ENCODE measurements around the gene TTC28.
"Not testable (repeated sequence)": the region's sequence is repeated elsewhere in the genome, so short reads cannot be mapped to it uniquely, and the experiment has no call there.

Gene TTC28

GRCh38 chr22:28477556-28477955, 202.1 kb downstream of the TTC28 start:
- Histone ChIP-seq H3K36me3 (ENCODE audit: low read length) (no peaks in the 10 kb centered on the region), H3K9me3 (ENCODE audit: insufficient read depth, low read length) (no peaks in the 10 kb centered on the region), H3K27me3 (ENCODE audit: low read length) (no peaks in the 10 kb centered on the region), H3K9me2 (replicated peaks; ENCODE audit: insufficient read depth, low read length) (no peaks in the 10 kb centered on the region), H3K9ac (ENCODE audit: low read length) (no peak overlapping the region), H3K4me3 (ENCODE audit: insufficient read depth, low read length, poor library complexity, severe bottlenecking) (no peak overlapping the region), H3K27ac (ENCODE audit: low read depth, low read length) (no peak overlapping the region), H3K79me2 (ENCODE audit: insufficient read depth, low read length) (no peaks in the 10 kb centered on the region), H3F3A (ENCODE audit: insufficient read depth) (no peaks in the 10 kb centered on the region), H2AFZ (ENCODE audit: low read depth, low read length, severe bottlenecking) (no peak overlapping the region), H3K4me2 (ENCODE audit: low read depth, low read length, poor library complexity, severe bottlenecking) (no peak overlapping the region), H4K20me1 (ENCODE audit: low read depth, low read length) (no peaks in the 10 kb centered on the region)
- TF ChIP-seq CTCF (IDR thresholded peaks at IDR 0.05; ENCODE audit: insufficient read depth, low read length, poor library complexity, severe bottlenecking) (no peak), EZH2phosphoT487 (conservative IDR thresholded peaks at IDR 0.05; ENCODE audit: low read length) (no peak)

- TF ChIP-seq EZH2phosphoT487 (conservative IDR thresholded peaks at IDR 0.05; ENCODE audit: low read length): no peak
- no peak for TF ChIP-seq CTCF (IDR thresholded peaks at IDR 0.05; ENCODE audit: insufficient read depth, low read length, poor library complexity, severe bottlenecking)
- H3K9ac ChIP-seq (ENCODE audit: low read length): no peak overlapping the region
- H3K79me2 ChIP-seq (ENCODE audit: insufficient read depth, low read length): no peaks in the 10 kb centered on the region
- no peaks in the 10 kb centered on the region for H3F3A ChIP-seq (ENCODE audit: insufficient read depth)
- no peak overlapping the region for H3K27ac ChIP-seq (ENCODE audit: low read depth, low read length)
- H3K36me3 ChIP-seq (ENCODE audit: low read length): no peaks in the 10 kb centered on the region
- H4K20me1 ChIP-seq (ENCODE audit: low read depth, low read length): no peaks in the 10 kb centered on the region
- no peaks in the 10 kb centered on the region for H3K9me2 ChIP-seq (replicated peaks; ENCODE audit: insufficient read depth, low read length)
- no peak overlapping the region for H2AFZ ChIP-seq (ENCODE audit: low read depth, low read length, severe bottlenecking)
- H3K27me3 ChIP-seq (ENCODE audit: low read length): no peaks in the 10 kb centered on the region
- no peaks in the 10 kb centered on the region for H3K9me3 ChIP-seq (ENCODE audit: insufficient read depth, low read length)
- H3K4me3 ChIP-seq (ENCODE audit: insufficient read depth, low read length, poor library complexity, severe bottlenecking): no peak overlapping the region
- H3K4me2 ChIP-seq (ENCODE audit: low read depth, low read length, poor library complexity, severe bottlenecking): no peak overlapping the region
Observed at GRCh38 chr22:28474330-28474729, 205.3 kb downstream of the TTC28 start.

GRCh38 chr22:28473258-28473657, 206.4 kb downstream of the TTC28 start:
- Histone ChIP-seq H3K9me2 (replicated peaks; ENCODE audit: insufficient read depth, low read length) (no peaks in the 10 kb centered on the region), H3K9me3 (ENCODE audit: insufficient read depth, low read length) (no peaks in the 10 kb centered on the region), H3K9ac (ENCODE audit: low read length) (no peak overlapping the region), H4K20me1 (ENCODE audit: low read depth, low read length) (no peaks in the 10 kb centered on the region), H2AFZ (ENCODE audit: low read depth, low read length, severe bottlenecking) (no peak overlapping the region), H3K27me3 (ENCODE audit: low read length) (no peaks in the 10 kb centered on the region), H3K36me3 (ENCODE audit: low read length) (no peaks in the 10 kb centered on the region), H3K4me3 (ENCODE audit: insufficient read depth, low read length, poor library complexity, severe bottlenecking) (no peak overlapping the region), H3K27ac (ENCODE audit: low read depth, low read length) (no peak overlapping the region), H3F3A (ENCODE audit: insufficient read depth) (no peaks in the 10 kb centered on the region), H3K4me2 (ENCODE audit: low read depth, low read length, poor library complexity, severe bottlenecking) (no peak overlapping the region), H3K79me2 (ENCODE audit: insufficient read depth, low read length) (no peaks in the 10 kb centered on the region)
- TF ChIP-seq CTCF (IDR thresholded peaks at IDR 0.05; ENCODE audit: insufficient read depth, low read length, poor library complexity, severe bottlenecking): no peak
- no peak for TF ChIP-seq EZH2phosphoT487 (conservative IDR thresholded peaks at IDR 0.05; ENCODE audit: low read length)

GRCh38 chr22:28467055-28467454, 212.6 kb downstream of the TTC28 start:
- H3K9ac ChIP-seq (ENCODE audit: low read length); H3K79me2 ChIP-seq (ENCODE audit: insufficient read depth, low read length); H2AFZ ChIP-seq (ENCODE audit: low read depth, low read length, severe bottlenecking); H3K4me3 ChIP-seq (ENCODE audit: insufficient read depth, low read length, poor library complexity, severe bottlenecking); H3K27me3 ChIP-seq (ENCODE audit: low read length); H3F3A ChIP-seq (ENCODE audit: insufficient read depth); H3K9me3 ChIP-seq (ENCODE audit: insufficient read depth, low read length); H3K4me2 ChIP-seq (ENCODE audit: low read depth, low read length, poor library complexity, severe bottlenecking); H3K9me2 ChIP-seq (replicated peaks; ENCODE audit: insufficient read depth, low read length); H4K20me1 ChIP-seq (ENCODE audit: low read depth, low read length); H3K27ac ChIP-seq (ENCODE audit: low read depth, low read length); H3K36me3 ChIP-seq (ENCODE audit: low read length): not testable (repeated sequence)

Measured in SU-DHL-6 (cell line).